HepG2 (cell line): Measurements from ENCODE around the gene DOK5.

Source experiments
- HCFC1 ChIP-seq: fragments of 150-350 bp; IDR thresholded peaks from 2 replicates; pipeline ENCODE4 v1.6.1; 2014; ENCODE audit warnings: low read depth, low read length
- KDM5A ChIP-seq: fragments of 200-600 bp; sonication (generic); IDR thresholded peaks from 2 replicates; pipeline ENCODE4 v1.7.0; 2018; ENCODE audit warnings: antibody characterized with exemption, mild to moderate bottlenecking, low read length, borderline replicate concordance
- MAFK ChIP-seq, 2 experiments: IDR thresholded peaks in 1 of 2; conservative IDR thresholded peaks in 1 of 2; 2 replicates each; pipeline ENCODE4 v1.6.1; 2011; ENCODE audit warnings: improper control_type of control experiment in 2 of 2, low read length in 2 of 2
- MAZ ChIP-seq, 2 experiments: sonication (generic) in 1 of 2; formaldehyde crosslinking in 1 of 2; IDR thresholded peaks; 2 replicates each; pipeline versions ENCODE4 v1.5.0 to v1.6.1; 2012 to 2020; ENCODE audit warnings: low read depth in 2 of 2, mild to moderate bottlenecking in 2 of 2, borderline replicate concordance in 1 of 2, improper control_type of control experiment in 1 of 2, low read length in 1 of 2, missing genetic modification reagents in 1 of 2, moderate library complexity in 1 of 2
- POLR2G ChIP-seq: fragments of 200-400 bp; formaldehyde crosslinking; IDR thresholded peaks from 2 replicates; pipeline ENCODE4 v1.6.1; 2018; ENCODE audit warnings: mild to moderate bottlenecking, low read depth, low read length, moderate library complexity
- SMC3 ChIP-seq: IDR thresholded peaks from 2 replicates; pipeline ENCODE4 v1.6.1; 2011; ENCODE audit warnings: low read length, improper control_type of control experiment
- U2AF2 ChIP-seq: fragments of 200-400 bp; formaldehyde crosslinking; IDR thresholded peaks from 2 replicates; pipeline ENCODE4 v1.6.1; 2017; ENCODE audit warnings: low read depth, mild to moderate bottlenecking, low read length
- ZNF558 ChIP-seq: sonication (generic); formaldehyde crosslinking; IDR thresholded peaks from 2 replicates; pipeline ENCODE4 v1.9.0; 2022; ENCODE audit warnings: mild to moderate bottlenecking, missing genetic modification reagents, borderline replicate concordance
- ZSCAN25 ChIP-seq: sonication (generic); formaldehyde crosslinking; IDR thresholded peaks from 2 replicates; pipeline ENCODE4 v1.8.0; 2022; ENCODE audit warnings: mild to moderate bottlenecking, missing genetic modification reagents
- TF ChIP-seq, protein P1 (sequence below): sonication (generic); formaldehyde crosslinking; IDR thresholded peaks from 2 replicates; pipeline ENCODE4 v1.5.0; 2020; ENCODE audit warnings: mild to moderate bottlenecking, missing genetic modification reagents, moderate library complexity
- TF ChIP-seq, protein P2 (sequence below): sonication (generic); formaldehyde crosslinking; IDR thresholded peaks from 2 replicates; pipeline ENCODE4 v1.4.0; 2020; ENCODE audit warnings: missing genetic modification reagents, borderline replicate concordance

DNA sequence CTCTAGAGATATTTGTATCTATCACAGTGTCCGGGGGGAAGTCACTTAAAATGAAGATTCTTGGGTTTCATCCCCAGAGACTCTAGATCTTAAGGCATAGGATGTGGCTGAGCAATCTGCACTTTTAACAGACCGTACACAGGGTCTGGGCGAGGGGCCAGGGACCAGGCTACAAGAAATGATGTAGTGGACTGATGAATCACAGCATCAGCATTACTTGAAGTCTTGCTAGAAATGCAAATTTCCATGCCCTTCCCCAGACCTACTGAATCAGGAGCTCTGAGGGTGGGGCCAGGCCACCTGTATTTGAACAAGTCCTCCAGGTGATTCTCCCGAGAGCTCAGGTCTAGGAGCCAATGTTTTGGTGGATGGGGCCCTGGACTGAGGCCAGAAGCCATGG, 168.4 kb downstream of the DOK5 start:
- TF ChIP-seq U2AF2 (no peak), ZSCAN25 (no peak), KDM5A (no peak), MAFK (conservative IDR thresholded peaks at IDR 0.05 in 1 of 2, IDR thresholded peaks at IDR 0.05 in 1 of 2; ENCODE audit: low read length in 2 of 2) (no peak), HCFC1 (no peak), ZNF558 (CRISPR knock-in tag) (no peak), POLR2G (no peak), MAZ (IDR thresholded peaks at IDR 0.05; ENCODE audit: borderline replicate concordance, low read depth, low read length) (no peak), MAZ (CRISPR knock-in tag; IDR thresholded peaks at IDR 0.05; ENCODE audit: low read depth) (no peak), SMC3 (no peak)
- TF ChIP-seq, protein P1, sequence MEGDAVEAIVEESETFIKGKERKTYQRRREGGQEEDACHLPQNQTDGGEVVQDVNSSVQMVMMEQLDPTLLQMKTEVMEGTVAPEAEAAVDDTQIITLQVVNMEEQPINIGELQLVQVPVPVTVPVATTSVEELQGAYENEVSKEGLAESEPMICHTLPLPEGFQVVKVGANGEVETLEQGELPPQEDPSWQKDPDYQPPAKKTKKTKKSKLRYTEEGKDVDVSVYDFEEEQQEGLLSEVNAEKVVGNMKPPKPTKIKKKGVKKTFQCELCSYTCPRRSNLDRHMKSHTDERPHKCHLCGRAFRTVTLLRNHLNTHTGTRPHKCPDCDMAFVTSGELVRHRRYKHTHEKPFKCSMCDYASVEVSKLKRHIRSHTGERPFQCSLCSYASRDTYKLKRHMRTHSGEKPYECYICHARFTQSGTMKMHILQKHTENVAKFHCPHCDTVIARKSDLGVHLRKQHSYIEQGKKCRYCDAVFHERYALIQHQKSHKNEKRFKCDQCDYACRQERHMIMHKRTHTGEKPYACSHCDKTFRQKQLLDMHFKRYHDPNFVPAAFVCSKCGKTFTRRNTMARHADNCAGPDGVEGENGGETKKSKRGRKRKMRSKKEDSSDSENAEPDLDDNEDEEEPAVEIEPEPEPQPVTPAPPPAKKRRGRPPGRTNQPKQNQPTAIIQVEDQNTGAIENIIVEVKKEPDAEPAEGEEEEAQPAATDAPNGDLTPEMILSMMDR (CRISPR knock-in tag): no peak
- TF ChIP-seq, protein P2, sequence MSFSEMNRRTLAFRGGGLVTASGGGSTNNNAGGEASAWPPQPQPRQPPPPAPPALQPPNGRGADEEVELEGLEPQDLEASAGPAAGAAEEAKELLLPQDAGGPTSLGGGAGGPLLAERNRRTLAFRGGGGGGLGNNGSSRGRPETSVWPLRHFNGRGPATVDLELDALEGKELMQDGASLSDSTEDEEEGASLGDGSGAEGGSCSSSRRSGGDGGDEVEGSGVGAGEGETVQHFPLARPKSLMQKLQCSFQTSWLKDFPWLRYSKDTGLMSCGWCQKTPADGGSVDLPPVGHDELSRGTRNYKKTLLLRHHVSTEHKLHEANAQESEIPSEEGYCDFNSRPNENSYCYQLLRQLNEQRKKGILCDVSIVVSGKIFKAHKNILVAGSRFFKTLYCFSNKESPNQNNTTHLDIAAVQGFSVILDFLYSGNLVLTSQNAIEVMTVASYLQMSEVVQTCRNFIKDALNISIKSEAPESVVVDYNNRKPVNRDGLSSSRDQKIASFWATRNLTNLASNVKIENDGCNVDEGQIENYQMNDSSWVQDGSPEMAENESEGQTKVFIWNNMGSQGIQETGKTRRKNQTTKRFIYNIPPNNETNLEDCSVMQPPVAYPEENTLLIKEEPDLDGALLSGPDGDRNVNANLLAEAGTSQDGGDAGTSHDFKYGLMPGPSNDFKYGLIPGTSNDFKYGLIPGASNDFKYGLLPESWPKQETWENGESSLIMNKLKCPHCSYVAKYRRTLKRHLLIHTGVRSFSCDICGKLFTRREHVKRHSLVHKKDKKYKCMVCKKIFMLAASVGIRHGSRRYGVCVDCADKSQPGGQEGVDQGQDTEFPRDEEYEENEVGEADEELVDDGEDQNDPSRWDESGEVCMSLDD (CRISPR knock-in tag): no peak
